ENCODE results near the gene LRRC49. TPM values are rescaled to one million over a fixed set of nuclear protein-coding genes. Genes with fewer than 3 reads are reported as not detected.
A peak's percentile ranks its signal among the peaks of the same experiment; 100 is the strongest.

The LRRC49 gene
- total and polyA plus RNA-seq, 11 donors, result 13.3 to 123 (median 60.3) TPM

- no peaks in the 10 kb centered on the region for H3K4me1 ChIP-seq
- no peak for ATAC-seq
- H3K27ac ChIP-seq, result no peak overlapping the region
- peaks cover 0 to 10% (median 0%) of the 10 kb centered on the region in 9 donors for H3K36me3 ChIP-seq
- no peaks in the 10 kb centered on the region for H3K9me3 ChIP-seq
- WGBS, 4 donors, result 90 to 95% (median 92%) methylated on average over 2 of the region's 2 CpGs
- intact Hi-C loops (cut with DNase I), result no loop called here
- H3K27me3 ChIP-seq, result no peaks in the 10 kb centered on the region
- TF ChIP-seq POLR2A (IDR thresholded peaks at IDR 0.05), result no peak
- TF ChIP-seq CTCF (IDR thresholded peaks at IDR 0.05), result no peak
- H3K4me3 ChIP-seq, result no peak overlapping the region
- DNase-seq, result no peak
These were observed 11.8 kb upstream of the LRRC49 start for GRCh38 chr15:70880781-70881180.

- no peaks in the 10 kb centered on the region for H3K4me1 ChIP-seq
- no peak overlapping the region for H3K4me3 ChIP-seq
- ATAC-seq, result no peak
- DNase-seq, result no peak
- H3K36me3 ChIP-seq, result peaks cover 0 to 10% (median 0%) of the 10 kb centered on the region in 9 donors
- intact Hi-C loops (cut with DNase I), result no loop called here
- no peaks in the 10 kb centered on the region for H3K9me3 ChIP-seq
- no peak for TF ChIP-seq CTCF (IDR thresholded peaks at IDR 0.05)
- TF ChIP-seq POLR2A (IDR thresholded peaks at IDR 0.05), result no peak
- no peaks in the 10 kb centered on the region for H3K27me3 ChIP-seq
- H3K27ac ChIP-seq, result no peak overlapping the region
- 85 to 94% (median 89%) methylated on average over 2 of the region's 2 CpGs for WGBS, 4 donors
These were observed 10.3 kb upstream of the LRRC49 start for GRCh38 chr15:70882361-70882760.

- peak; percentile 51 to 76 (median 74) for ATAC-seq
- peaks cover 0 to 23% (median 6%) of the 10 kb centered on the region in 12 donors for H3K4me1 ChIP-seq
- no peaks in the 10 kb centered on the region for H3K9me3 ChIP-seq
- peak overlapping the region; percentile 33 to 83 (median 74) for H3K4me3 ChIP-seq
- peaks cover 0 to 3% (median 0%) of the 10 kb centered on the region in 9 donors for H3K27me3 ChIP-seq
- H3K27ac ChIP-seq, result peak overlapping the region; percentile 19 to 83 (median 68)
- WGBS, 4 donors, result 7 to 8% (median 7%) methylated on average over 10 of the region's 10 CpGs
- peaks cover 0 to 30% (median 0%) of the 10 kb centered on the region in 9 donors for H3K36me3 ChIP-seq
- peak in 4 of 5 donors; percentile 18 to 48 (median 40) for DNase-seq
- no peak for TF ChIP-seq POLR2A (IDR thresholded peaks at IDR 0.05)
- TF ChIP-seq CTCF (IDR thresholded peaks at IDR 0.05), result peak; percentile 23 to 71 (median 56)
- intact Hi-C loops (cut with DNase I), result loop anchor here (2.0 to 10.0 kb wide), 7 partner anchors 112 to 552 kb away; no protein-coding TSS in a partner anchor
These were observed 410 bp downstream of the LRRC49 start for GRCh38 chr15:70892912-70893560.

- Histone ChIP-seq H3K4me3 (no peak overlapping the region), H3K27ac (no peak overlapping the region), H3K4me1 (no peaks in the 10 kb centered on the region), H3K36me3 (peaks cover 0 to 68% (median 3%) of the 10 kb centered on the region in 9 donors), H3K9me3 (peaks cover 0 to under 1% (median 0%) of the 10 kb centered on the region in 12 donors), H3K27me3 (no peaks in the 10 kb centered on the region)
- no peak for ATAC-seq
- WGBS, 4 donors, result 95 to 100% (median 99%) methylated on average over 1 of the region's 1 CpG
- TF ChIP-seq POLR2A (IDR thresholded peaks at IDR 0.05), result no peak
- TF ChIP-seq CTCF (IDR thresholded peaks at IDR 0.05), result no peak
- intact Hi-C loops (cut with DNase I), result no loop called here
- no peak for DNase-seq
These were observed 9.5 kb downstream of the LRRC49 start for GRCh38 chr15:70902107-70902506.

Data from heart left ventricle (tissue), 16 donors.